Bronchial epithelial cell (primary cell): ENCODE data around the gene CA4. TPM values are rescaled to one million over a fixed set of nuclear protein-coding genes. Genes with fewer than 3 reads are reported as not detected.

Experiments
- DNase-seq: peaks from one replicate; pipeline ENCODE4 v3.0.0-alpha.2; 2010; ENCODE audit warnings: low read depth
- FAIRE-seq: peaks from 2 replicates; lab custom pipeline; 2011; peaks lifted over from hg19 to GRCh38; lab: Jason Lieb, UNC
- H3K27me3 ChIP-seq: 2 replicates; pipeline ENCODE4 v1.5.1; 2011; ENCODE audit warnings: low read length; ENCODE audit not compliant: control insufficient read depth, insufficient read depth
- H3K36me3 ChIP-seq: 2 replicates; pipeline ENCODE4 v1.5.1; 2011; ENCODE audit warnings: low read length; ENCODE audit not compliant: control insufficient read depth, insufficient read depth
- H3K4me3 ChIP-seq: 2 replicates; pipeline ENCODE4 v1.5.1; 2011; ENCODE audit warnings: mild to moderate bottlenecking, low read depth, low read length, control low read depth
- total RNA-seq: library from RNA; depleted of rRNA; stranded (reverse); fragments of >200 nt; gene quantifications from 2 replicates; pipeline ENCODE4 v1.2.1, GENCODE V29; 2014
- TF ChIP-seq, protein P1 (sequence below): IDR thresholded peaks from 2 replicates; pipeline ENCODE4 v1.5.1; 2011; ENCODE audit warnings: mild to moderate bottlenecking, moderate library complexity, low read length, control low read depth, inconsistent platforms; ENCODE audit not compliant: insufficient read depth, severe bottlenecking

CA4 gene
- total RNA-seq, 1 donor from 2014 or later: not detected

DNA sequence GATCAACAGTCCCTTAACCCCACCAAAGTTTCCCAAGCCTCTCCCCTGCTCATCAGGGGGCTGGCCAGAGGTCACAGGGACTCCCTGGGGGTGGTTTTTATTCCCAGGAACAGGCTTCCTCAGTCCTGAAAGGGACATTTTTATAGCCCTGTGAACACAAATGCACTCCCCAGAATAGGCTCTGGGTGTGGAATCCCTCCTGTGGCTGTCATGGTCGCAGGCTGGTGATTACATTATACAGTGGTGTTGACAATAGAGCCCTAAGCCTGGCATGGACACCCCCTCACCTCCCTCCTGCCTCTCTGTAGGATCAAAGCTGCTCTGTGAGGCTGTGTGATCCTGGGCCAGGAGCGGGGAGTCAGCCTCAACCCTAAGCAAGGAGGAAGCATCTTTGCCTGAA, 1.4 kb upstream of the CA4 start:
- FAIRE-seq (no peak), DNase-seq (no peak)
- peaks cover 45% of the 10 kb centered on the region for H3K27me3 ChIP-seq
- no peak overlapping the region for H3K4me3 ChIP-seq
- no peaks in the 10 kb centered on the region for H3K36me3 ChIP-seq
- TF ChIP-seq, protein P1, sequence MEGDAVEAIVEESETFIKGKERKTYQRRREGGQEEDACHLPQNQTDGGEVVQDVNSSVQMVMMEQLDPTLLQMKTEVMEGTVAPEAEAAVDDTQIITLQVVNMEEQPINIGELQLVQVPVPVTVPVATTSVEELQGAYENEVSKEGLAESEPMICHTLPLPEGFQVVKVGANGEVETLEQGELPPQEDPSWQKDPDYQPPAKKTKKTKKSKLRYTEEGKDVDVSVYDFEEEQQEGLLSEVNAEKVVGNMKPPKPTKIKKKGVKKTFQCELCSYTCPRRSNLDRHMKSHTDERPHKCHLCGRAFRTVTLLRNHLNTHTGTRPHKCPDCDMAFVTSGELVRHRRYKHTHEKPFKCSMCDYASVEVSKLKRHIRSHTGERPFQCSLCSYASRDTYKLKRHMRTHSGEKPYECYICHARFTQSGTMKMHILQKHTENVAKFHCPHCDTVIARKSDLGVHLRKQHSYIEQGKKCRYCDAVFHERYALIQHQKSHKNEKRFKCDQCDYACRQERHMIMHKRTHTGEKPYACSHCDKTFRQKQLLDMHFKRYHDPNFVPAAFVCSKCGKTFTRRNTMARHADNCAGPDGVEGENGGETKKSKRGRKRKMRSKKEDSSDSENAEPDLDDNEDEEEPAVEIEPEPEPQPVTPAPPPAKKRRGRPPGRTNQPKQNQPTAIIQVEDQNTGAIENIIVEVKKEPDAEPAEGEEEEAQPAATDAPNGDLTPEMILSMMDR: no peak

DNA sequence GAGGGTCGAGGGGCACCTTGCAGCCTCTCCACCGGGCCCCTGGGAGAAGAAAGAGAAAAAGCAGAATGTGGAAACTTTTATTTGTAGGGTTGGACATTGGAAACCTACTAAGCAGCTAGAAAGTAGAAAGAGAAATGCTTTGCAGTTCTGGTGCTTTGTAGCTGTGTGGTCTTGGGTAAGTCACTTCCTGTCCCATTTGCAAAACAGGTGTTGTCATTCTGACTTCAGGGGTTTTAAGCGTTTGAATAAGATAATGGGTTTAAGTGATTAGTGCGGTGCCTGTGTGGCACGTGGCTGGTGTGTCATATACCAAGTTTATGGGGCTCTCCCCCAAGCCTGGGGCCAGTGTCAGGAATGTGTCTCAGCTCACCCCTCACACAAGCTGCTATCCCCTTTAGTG, 1.6 kb downstream of the CA4 start:
- DNase-seq: no peak
- Histone ChIP-seq H3K27me3 (peaks cover 43% of the 10 kb centered on the region), H3K4me3 (no peak overlapping the region), H3K36me3 (no peaks in the 10 kb centered on the region)
- TF ChIP-seq, protein P1: no peak
- no peak for FAIRE-seq

DNA sequence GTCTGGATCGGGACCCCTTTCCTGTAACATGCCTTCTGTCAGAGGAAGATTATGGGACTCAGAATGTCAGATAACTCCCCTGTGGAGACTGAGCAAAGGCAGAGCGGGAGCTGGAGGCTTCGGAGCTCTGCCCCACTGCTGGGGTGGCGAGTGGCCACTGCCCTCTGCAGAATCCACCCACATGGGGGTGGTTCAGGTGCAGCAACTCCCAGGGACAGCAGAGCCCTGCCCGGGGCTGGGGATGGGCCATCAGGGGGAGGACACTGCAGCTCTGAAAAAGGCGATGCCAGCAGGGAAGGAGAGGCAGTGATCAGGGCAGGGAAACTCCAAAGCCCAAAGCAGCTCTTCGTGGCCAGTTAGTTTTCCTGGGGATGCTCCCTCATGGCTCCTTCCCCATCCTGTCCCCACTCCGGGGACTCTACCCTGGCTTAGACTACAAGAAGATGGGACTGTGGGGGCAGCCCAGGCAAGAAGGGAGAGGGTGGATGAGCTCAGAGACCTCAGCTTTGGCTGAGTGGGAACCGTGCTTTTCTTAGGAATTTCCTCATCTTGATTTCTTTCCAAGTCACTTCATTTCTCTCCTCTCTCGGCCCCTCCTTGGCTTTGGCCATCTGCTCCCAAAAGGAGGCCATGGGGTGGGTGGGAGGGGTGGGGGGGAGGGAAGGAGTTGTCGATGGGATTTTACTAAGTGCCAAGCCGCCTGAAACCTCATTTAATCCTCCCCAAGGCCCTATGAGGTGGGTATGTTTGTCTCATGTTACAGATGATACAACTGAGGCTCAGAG, 4.0 kb downstream of the CA4 start:
- TF ChIP-seq, protein P1: no peak
- FAIRE-seq: no peak
- no peaks in the 10 kb centered on the region for H3K36me3 ChIP-seq
- no peak overlapping the region for H3K4me3 ChIP-seq
- DNase-seq: no peak
- H3K27me3 ChIP-seq: peaks cover 37% of the 10 kb centered on the region

DNA sequence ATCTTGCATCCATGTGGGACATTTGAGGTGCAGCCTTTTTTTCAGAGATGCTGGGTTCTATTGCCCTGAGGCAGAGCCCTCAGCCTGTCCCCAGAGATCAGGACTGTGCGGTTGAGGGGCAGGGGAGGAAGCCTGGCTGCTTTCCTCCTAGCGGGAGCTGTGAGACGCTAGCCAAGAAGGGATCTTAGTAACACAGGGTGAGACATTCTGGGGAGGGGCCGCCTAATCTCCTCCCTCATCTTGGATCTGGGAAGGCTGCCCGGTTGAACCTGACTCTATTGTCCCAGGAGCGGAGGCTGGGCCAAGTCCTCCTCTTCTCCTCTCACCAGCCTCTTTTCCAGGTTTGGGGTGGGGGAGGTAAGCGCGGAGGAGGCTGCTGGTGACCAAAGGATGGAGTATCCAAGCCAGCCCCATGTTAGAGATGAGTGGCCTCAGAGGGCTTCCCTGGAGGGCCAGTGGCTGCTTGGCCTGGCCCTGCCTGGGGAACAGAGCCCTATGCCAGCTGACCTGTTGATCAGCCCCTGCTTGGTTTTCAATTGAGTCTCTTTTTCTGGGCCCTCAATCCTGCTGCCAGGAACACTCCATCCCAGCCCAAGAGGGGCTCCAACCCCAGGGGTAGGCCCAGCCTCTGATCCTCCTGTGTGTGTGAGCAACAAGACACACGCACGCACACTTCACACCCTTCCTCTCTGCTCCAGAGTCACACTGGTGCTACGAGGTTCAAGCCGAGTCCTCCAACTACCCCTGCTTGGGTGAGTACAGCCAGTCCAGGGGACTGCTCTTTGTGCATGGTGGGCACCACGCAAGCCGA, 5.0 kb downstream of the CA4 start:
- Histone ChIP-seq H3K4me3 (no peak overlapping the region), H3K27me3 (peaks cover 29% of the 10 kb centered on the region), H3K36me3 (no peaks in the 10 kb centered on the region)
- FAIRE-seq: no peak
- TF ChIP-seq, protein P1: no peak
- peak; percentile 28 for DNase-seq

DNA sequence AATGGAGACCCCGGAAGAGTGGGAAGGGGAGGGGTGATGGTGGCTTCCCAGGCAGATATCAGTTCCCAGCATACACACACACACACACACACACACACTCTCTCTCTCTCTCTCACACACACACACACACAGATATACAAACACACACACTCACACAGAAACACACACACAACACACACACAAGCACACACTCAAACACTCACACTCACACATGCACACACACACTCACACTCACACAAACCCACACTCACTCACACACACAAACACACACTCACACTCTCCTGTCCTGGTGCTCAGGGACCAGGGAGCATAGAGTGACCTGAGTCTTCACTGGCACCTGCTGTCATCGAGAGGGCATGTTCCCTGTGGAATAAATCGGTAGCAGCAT, 5.6 kb downstream of the CA4 start:
- DNase-seq (no peak), FAIRE-seq (peak; percentile 92)
- Histone ChIP-seq H3K36me3 (no peaks in the 10 kb centered on the region), H3K4me3 (no peak overlapping the region), H3K27me3 (peaks cover 24% of the 10 kb centered on the region)
- TF ChIP-seq, protein P1: no peak
